Sciatic nerve (tissue), 2 donors: ENCODE results near the gene KLHL35. TPM values are rescaled to one million over a fixed set of nuclear protein-coding genes. Genes with fewer than 3 reads are reported as not detected.
"Not testable (repeated sequence)": the region's sequence is repeated elsewhere in the genome, so short reads cannot be mapped to it uniquely, and the experiment has no call there.

Source experiments
- ATAC-seq: fragments of 200-7000 bp; cut with Tn5 transposase; one replicate; pipeline ENCODE4 v1.9.1; 2020; ENCODE audit warnings: mild to moderate bottlenecking, moderate library complexity
- DNase-seq: peaks from one replicate; pipeline ENCODE4 v3.0.0-alpha.2; 2020; ENCODE audit warnings: low spot score
- intact Hi-C: fragments of 100-400 bp; cut with DNase I; formaldehyde crosslinking; loops from one replicate; pipeline ENCODE4 v1.14.2; 2022
- total RNA-seq: library from RNA; stranded (reverse); fragmentation: NEBNext Ultra II Directional; extraction: Animal tissue kit (Norgen Biotek cat#: 25700); gene quantifications from one replicate; pipeline ENCODE4 v1.2.1, GENCODE V29; 2021
- donor health status: DM: no; HTN: no; CAD: no.
- donor health status: DM: no; HTN: no; CAD: no.

Gene KLHL35
- total RNA-seq, 1 donor from 2014 or later, result 3.6 TPM

GRCh38 chr11:75380245-75380644 lies 52.8 kb downstream of the KLHL35 start:
- intact Hi-C loops, result loop anchor here (2.0 to 10.0 kb wide), 3 partner anchors 55 to 1518 kb away; no protein-coding TSS in a partner anchor
- DNase-seq (no peak), ATAC-seq (no peak)

GRCh38 chr11:75378776-75379175 lies 54.2 kb downstream of the KLHL35 start:
- DNase-seq, intact Hi-C loops, ATAC-seq: not testable (repeated sequence)

GRCh38 chr11:75376175-75376574 lies 56.8 kb downstream of the KLHL35 start:
- DNase-seq, result no peak
- intact Hi-C loops, result no loop called here

GRCh38 chr11:75375626-75376025 lies 57.4 kb downstream of the KLHL35 start:
- ATAC-seq (no peak), DNase-seq (no peak)
- intact Hi-C loops, result no loop called here

More at GRCh38 chr11:75376175-75376574, 56.8 kb downstream of the KLHL35 start:
- ATAC-seq, result no peak

- intact Hi-C loops, result no loop called here
- DNase-seq, result no peak
- ATAC-seq, result no peak
Observed at GRCh38 chr11:75374646-75375045, 58.4 kb downstream of the KLHL35 start.

- no peak for DNase-seq
- ATAC-seq, result no peak
- intact Hi-C loops, result no loop called here
Observed at GRCh38 chr11:75373201-75373600, 59.8 kb downstream of the KLHL35 start.

Other genes with a start within 250 kb of the KLHL35 start
- 0.31 TPM for gene TPBGL, start 192.4 kb downstream of the KLHL35 start, total RNA-seq
- 70.8 TPM for gene ARRB1, start 81.5 kb downstream of the KLHL35 start, total RNA-seq
- 1,413 TPM for gene RPS3, start 33.7 kb downstream of the KLHL35 start, total RNA-seq
- gene GDPD5, start 92.7 kb upstream of the KLHL35 start, total RNA-seq, result 78.5 TPM
- 121 TPM for gene SERPINH1, start 129.1 kb upstream of the KLHL35 start, total RNA-seq
- 10.7 TPM for gene MAP6, start 235.8 kb upstream of the KLHL35 start, total RNA-seq